ENCODE data around the gene TP53BP2. TPM values are rescaled to one million over a fixed set of nuclear protein-coding genes. Genes with fewer than 3 reads are reported as not detected.

The TP53BP2 gene
- total RNA-seq, 2 experiments from 2014 or later, result 21.1 to 21.7 TPM

GRCh38 chr1:223776826-223777454 lies 68.8 kb downstream of the TP53BP2 start:
- H4K20me1 ChIP-seq (ENCODE audit: insufficient read depth, low read length), result no peaks in the 10 kb centered on the region
- intact Hi-C loops (cut with micrococcal nuclease; ENCODE audit: unreplicated experiment), result no loop called here
- no peak for DNase-seq (ENCODE audit: low spot score)
- H3K79me2 ChIP-seq (ENCODE audit: insufficient read depth, low read depth, low read length), result no peaks in the 10 kb centered on the region
- no peaks in the 10 kb centered on the region for H3K9me2 ChIP-seq (ENCODE audit: insufficient read depth, low read length)
- H3K36me3 ChIP-seq (ENCODE audit: insufficient read depth, low read length), result peaks cover 39% of the 10 kb centered on the region
- BruUV-seq (replicated peaks), result no TSS peak
- no peak overlapping the region for H2AFZ ChIP-seq (ENCODE audit: low read length)
- CTCF ChIA-PET (ENCODE audit: unreplicated experiment), result no interaction called here
- no peak overlapping the region for H3K4me3 ChIP-seq (ENCODE audit: low read depth, low read length, poor library complexity, severe bottlenecking)
- H3K9me3 ChIP-seq (ENCODE audit: low read length), result no peaks in the 10 kb centered on the region
- no peak overlapping the region for H3K4me2 ChIP-seq (ENCODE audit: low read length)
- POLR2A ChIA-PET, result no interaction called here
- no peak overlapping the region for H3K27ac ChIP-seq (ENCODE audit: low read depth, low read length, poor library complexity, severe bottlenecking)
- TF ChIP-seq EZH2phosphoT487 (IDR thresholded peaks at IDR 0.05; ENCODE audit: borderline replicate concordance, low read depth, low read length) (no peak), CTCF (conservative IDR thresholded peaks at IDR 0.05; ENCODE audit: low read length) (no peak)
- no peaks in the 10 kb centered on the region for H3K4me1 ChIP-seq (ENCODE audit: insufficient read depth, low read length, poor library complexity, severe bottlenecking)

- no peak for DNase-seq (ENCODE audit: low spot score)
Measured at GRCh38 chr1:223776075-223776814, 69.5 kb downstream of the TP53BP2 start.

More at GRCh38 chr1:223776075-223776814, 69.5 kb downstream of the TP53BP2 start:
- Histone ChIP-seq H3K4me2 (ENCODE audit: low read length) (no peak overlapping the region), H2AFZ (ENCODE audit: low read length) (no peak overlapping the region), H3K9me2 (ENCODE audit: insufficient read depth, low read length) (no peaks in the 10 kb centered on the region), H3K36me3 (ENCODE audit: insufficient read depth, low read length) (peaks cover 39% of the 10 kb centered on the region), H4K20me1 (ENCODE audit: insufficient read depth, low read length) (no peaks in the 10 kb centered on the region), H3K79me2 (ENCODE audit: insufficient read depth, low read depth, low read length) (no peaks in the 10 kb centered on the region), H3K4me1 (ENCODE audit: insufficient read depth, low read length, poor library complexity, severe bottlenecking) (no peaks in the 10 kb centered on the region), H3K27ac (ENCODE audit: low read depth, low read length, poor library complexity, severe bottlenecking) (no peak overlapping the region), H3K4me3 (ENCODE audit: low read depth, low read length, poor library complexity, severe bottlenecking) (no peak overlapping the region), H3K9me3 (ENCODE audit: low read length) (no peaks in the 10 kb centered on the region)
- no TSS peak for BruUV-seq (replicated peaks)
- TF ChIP-seq CTCF (conservative IDR thresholded peaks at IDR 0.05; ENCODE audit: low read length) (no peak), EZH2phosphoT487 (IDR thresholded peaks at IDR 0.05; ENCODE audit: borderline replicate concordance, low read depth, low read length) (no peak)
- POLR2A ChIA-PET, result no interaction called here
- intact Hi-C loops (cut with micrococcal nuclease; ENCODE audit: unreplicated experiment), result no loop called here
- CTCF ChIA-PET (ENCODE audit: unreplicated experiment), result no interaction called here

Measured in OCI-LY7 (cell line).